ENCODE data around the gene NEUROG2. TPM values are rescaled to one million over a fixed set of nuclear protein-coding genes. Genes with fewer than 3 reads are reported as not detected.
"Not testable (repeated sequence)": the region's sequence is repeated elsewhere in the genome, so short reads cannot be mapped to it uniquely, and the experiment has no call there.

NEUROG2 gene
- total RNA-seq, 1 donor from 2014 or later, result not detected

GRCh38 chr4:112559053-112559452 is 43.1 kb upstream of the NEUROG2 start:
- H3K27me3 Mint-ChIP-seq (ENCODE audit: low read depth, unreplicated experiment), result no peaks in the 10 kb centered on the region
- Histone ChIP-seq H3K36me3 (ENCODE audit: insufficient read depth, low read length) (no peaks in the 10 kb centered on the region), H3K27me3 (ENCODE audit: insufficient read depth, low read length) (no peaks in the 10 kb centered on the region), H3K4me3 (ENCODE audit: insufficient read depth, low read depth, low read length) (no peak overlapping the region), H3K9ac (ENCODE audit: low read length) (no peak overlapping the region), H4K20me1 (ENCODE audit: insufficient read depth, low read length) (no peaks in the 10 kb centered on the region), H3K4me1 (ENCODE audit: insufficient read depth, low read length) (no peaks in the 10 kb centered on the region), H3K9me3 (ENCODE audit: insufficient read depth, low read depth, low read length) (no peaks in the 10 kb centered on the region), H3K27ac (ENCODE audit: low read depth, low read length) (no peak overlapping the region), H3K79me2 (ENCODE audit: insufficient read depth, low read length) (no peaks in the 10 kb centered on the region), H3K4me2 (ENCODE audit: low read length) (no peak overlapping the region), H2AFZ (ENCODE audit: low read depth, low read length) (no peak overlapping the region)
- H3K27ac Mint-ChIP-seq (ENCODE audit: unreplicated experiment), result no peak overlapping the region
- H3K9me3 Mint-ChIP-seq (ENCODE audit: unreplicated experiment), result no peaks in the 10 kb centered on the region
- no peak for TF ChIP-seq CTCF (IDR thresholded peaks at IDR 0.05; ENCODE audit: insufficient read depth, low read depth, low read length)
- H3K36me3 Mint-ChIP-seq (ENCODE audit: low read depth, unreplicated experiment), result no peaks in the 10 kb centered on the region
- H3K4me1 Mint-ChIP-seq (ENCODE audit: low read depth, unreplicated experiment), result no peaks in the 10 kb centered on the region
- DNase-seq (ENCODE audit: low read depth) (no peak), FAIRE-seq (no peak)
- no peak overlapping the region for H3K4me3 Mint-ChIP-seq (ENCODE audit: unreplicated experiment)

GRCh38 chr4:112557676-112558411 is 41.9 kb upstream of the NEUROG2 start:
- Histone ChIP-seq H3K4me2 (ENCODE audit: low read length) (no peak overlapping the region), H3K4me3 (ENCODE audit: insufficient read depth, low read depth, low read length) (no peak overlapping the region), H3K79me2 (ENCODE audit: insufficient read depth, low read length) (no peaks in the 10 kb centered on the region), H3K9ac (ENCODE audit: low read length) (no peak overlapping the region), H3K27me3 (ENCODE audit: insufficient read depth, low read length) (no peaks in the 10 kb centered on the region), H3K9me3 (ENCODE audit: insufficient read depth, low read depth, low read length) (no peaks in the 10 kb centered on the region), H4K20me1 (ENCODE audit: insufficient read depth, low read length) (no peaks in the 10 kb centered on the region), H3K27ac (ENCODE audit: low read depth, low read length) (no peak overlapping the region), H3K36me3 (ENCODE audit: insufficient read depth, low read length) (no peaks in the 10 kb centered on the region), H3K4me1 (ENCODE audit: insufficient read depth, low read length) (peaks cover 1% of the 10 kb centered on the region), H2AFZ (ENCODE audit: low read depth, low read length) (no peak overlapping the region)
- DNase-seq (ENCODE audit: low read depth) (no peak), FAIRE-seq (no peak)
- H3K27me3 Mint-ChIP-seq (ENCODE audit: low read depth, unreplicated experiment), result no peaks in the 10 kb centered on the region
- H3K36me3 Mint-ChIP-seq (ENCODE audit: low read depth, unreplicated experiment), result no peaks in the 10 kb centered on the region
- no peak overlapping the region for H3K27ac Mint-ChIP-seq (ENCODE audit: unreplicated experiment)
- H3K9me3 Mint-ChIP-seq (ENCODE audit: unreplicated experiment), result no peaks in the 10 kb centered on the region
- no peak overlapping the region for H3K4me3 Mint-ChIP-seq (ENCODE audit: unreplicated experiment)
- peaks cover 6% of the 10 kb centered on the region for H3K4me1 Mint-ChIP-seq (ENCODE audit: low read depth, unreplicated experiment)
- TF ChIP-seq CTCF (IDR thresholded peaks at IDR 0.05; ENCODE audit: insufficient read depth, low read depth, low read length) (no peak), EZH2 (IDR thresholded peaks at IDR 0.05; ENCODE audit: insufficient read depth, low read length) (no peak)

GRCh38 chr4:112554271-112554670 is 38.3 kb upstream of the NEUROG2 start:
- not testable (repeated sequence) for H3K9me3 Mint-ChIP-seq (ENCODE audit: unreplicated experiment); H3K9me3 ChIP-seq (ENCODE audit: insufficient read depth, low read depth, low read length); H3K4me3 ChIP-seq (ENCODE audit: insufficient read depth, low read depth, low read length); H3K27me3 ChIP-seq (ENCODE audit: insufficient read depth, low read length); H3K36me3 Mint-ChIP-seq (ENCODE audit: low read depth, unreplicated experiment); FAIRE-seq; H3K36me3 ChIP-seq (ENCODE audit: insufficient read depth, low read length); H3K4me2 ChIP-seq (ENCODE audit: low read length); H3K79me2 ChIP-seq (ENCODE audit: insufficient read depth, low read length); H3K9ac ChIP-seq (ENCODE audit: low read length); H3K27ac ChIP-seq (ENCODE audit: low read depth, low read length); H3K27me3 Mint-ChIP-seq (ENCODE audit: low read depth, unreplicated experiment); DNase-seq (ENCODE audit: low read depth); H2AFZ ChIP-seq (ENCODE audit: low read depth, low read length); H3K4me3 Mint-ChIP-seq (ENCODE audit: unreplicated experiment); H4K20me1 ChIP-seq (ENCODE audit: insufficient read depth, low read length); H3K27ac Mint-ChIP-seq (ENCODE audit: unreplicated experiment)
- H3K4me1 ChIP-seq (ENCODE audit: insufficient read depth, low read length), result peaks cover 13% of the 10 kb centered on the region
- H3K4me1 Mint-ChIP-seq (ENCODE audit: low read depth, unreplicated experiment), result peaks cover 10% of the 10 kb centered on the region
